Glutamatergic neuron (in vitro differentiated cells): Measurements from ENCODE around the gene ZNF444. TPM values are rescaled to one million over a fixed set of nuclear protein-coding genes. Genes with fewer than 3 reads are reported as not detected.
A peak's percentile ranks its signal among the peaks of the same experiment; 100 is the strongest.

ENCODE experiments used
- DNase-seq: peaks from one replicate; pipeline ENCODE4 v3.0.0; 2022
- H3K27ac Mint-ChIP-seq: one replicate; pipeline ENCODE4 v1.8.0; 2020; ENCODE audit warnings: mild to moderate bottlenecking, mixed read lengths, inconsistent platforms; ENCODE audit not compliant: unreplicated experiment
- H3K27me3 Mint-ChIP-seq: one replicate; pipeline ENCODE4 v1.8.0; 2020; ENCODE audit warnings: mild to moderate bottlenecking, moderate library complexity, mixed read lengths, inconsistent platforms; ENCODE audit not compliant: unreplicated experiment
- H3K36me3 Mint-ChIP-seq: one replicate; pipeline ENCODE4 v1.8.0; 2020; ENCODE audit warnings: mild to moderate bottlenecking, mixed read lengths, inconsistent platforms; ENCODE audit not compliant: unreplicated experiment
- H3K4me1 Mint-ChIP-seq: one replicate; pipeline ENCODE4 v1.8.0; 2020; ENCODE audit warnings: mild to moderate bottlenecking, low read depth, mixed read lengths, inconsistent platforms; ENCODE audit not compliant: unreplicated experiment
- H3K4me3 Mint-ChIP-seq: one replicate; pipeline ENCODE4 v1.8.0; 2020; ENCODE audit warnings: mild to moderate bottlenecking, mixed read lengths, inconsistent platforms; ENCODE audit not compliant: unreplicated experiment
- H3K9me3 Mint-ChIP-seq: one replicate; pipeline ENCODE4 v1.8.0; 2020; ENCODE audit warnings: mild to moderate bottlenecking, moderate library complexity, mixed read lengths, inconsistent platforms; ENCODE audit not compliant: unreplicated experiment
- CTCF ChIP-seq: fragments of 200-600 bp; sonication (generic); IDR thresholded peaks from one replicate; pipeline ENCODE4 v1.5.0; 2021; ENCODE audit not compliant: partially characterized antibody, unreplicated experiment
- total RNA-seq: library from RNA; stranded (reverse); fragmentation: NEBNext Ultra II Directional; extraction: Animal tissue kit (Norgen Biotek cat#: 25700); gene quantifications from one replicate; pipeline ENCODE4 v1.2.1, GENCODE V29; 2021; ENCODE audit not compliant: unreplicated experiment

Gene ZNF444
- total RNA-seq, 1 donor from 2014 or later: 56.9 TPM

GRCh38 chr19:56136362-56136761 is 4.7 kb upstream of the ZNF444 start:
- Mint-ChIP-seq H3K9me3 (peaks cover 14% of the 10 kb centered on the region), H3K36me3 (no peaks in the 10 kb centered on the region), H3K27me3 (peaks cover 12% of the 10 kb centered on the region), H3K27ac (no peak overlapping the region), H3K4me1 (peaks cover 14% of the 10 kb centered on the region), H3K4me3 (no peak overlapping the region)
- TF ChIP-seq CTCF: no peak
- DNase-seq: no peak

- H3K4me1 Mint-ChIP-seq: peaks cover 15% of the 10 kb centered on the region
- H3K4me3 Mint-ChIP-seq: no peak overlapping the region
- no peaks in the 10 kb centered on the region for H3K36me3 Mint-ChIP-seq
- no peak for DNase-seq
- H3K9me3 Mint-ChIP-seq: peaks cover 12% of the 10 kb centered on the region
- TF ChIP-seq CTCF: no peak
- peaks cover 12% of the 10 kb centered on the region for H3K27me3 Mint-ChIP-seq
- no peak overlapping the region for H3K27ac Mint-ChIP-seq
Measured at GRCh38 chr19:56137405-56137804, 3.7 kb upstream of the ZNF444 start.

- Mint-ChIP-seq H3K4me3 (no peak overlapping the region), H3K36me3 (no peaks in the 10 kb centered on the region), H3K9me3 (peaks cover 12% of the 10 kb centered on the region), H3K4me1 (peaks cover 17% of the 10 kb centered on the region), H3K27ac (no peak overlapping the region), H3K27me3 (peaks cover 12% of the 10 kb centered on the region)
- TF ChIP-seq CTCF: no peak
- DNase-seq: no peak
Measured at GRCh38 chr19:56138069-56138468, 3.0 kb upstream of the ZNF444 start.

- H3K27ac Mint-ChIP-seq: peak overlapping the region; percentile 92
- peaks cover 18% of the 10 kb centered on the region for H3K4me1 Mint-ChIP-seq
- TF ChIP-seq CTCF: no peak
- peak overlapping the region; percentile 95 for H3K4me3 Mint-ChIP-seq
- no peaks in the 10 kb centered on the region for H3K36me3 Mint-ChIP-seq
- H3K9me3 Mint-ChIP-seq: peaks cover 12% of the 10 kb centered on the region
- no peak for DNase-seq
- peaks cover 7% of the 10 kb centered on the region for H3K27me3 Mint-ChIP-seq
Measured at GRCh38 chr19:56139847-56140582, 1.1 kb upstream of the ZNF444 start.

- no peaks in the 10 kb centered on the region for H3K36me3 Mint-ChIP-seq
- no peak for TF ChIP-seq CTCF
- H3K4me3 Mint-ChIP-seq: peak overlapping the region; percentile 95
- H3K27ac Mint-ChIP-seq: peak overlapping the region; percentile 49
- no peak for DNase-seq
- peaks cover 11% of the 10 kb centered on the region for H3K9me3 Mint-ChIP-seq
- H3K4me1 Mint-ChIP-seq: peaks cover 18% of the 10 kb centered on the region
- peaks cover 7% of the 10 kb centered on the region for H3K27me3 Mint-ChIP-seq
Measured at GRCh38 chr19:56141417-56141993, 418 bp downstream of the ZNF444 start.
